ENCODE results near the gene ATP1A2. TPM values are rescaled to one million over a fixed set of nuclear protein-coding genes. Genes with fewer than 3 reads are reported as not detected.
A peak's percentile ranks its signal among the peaks of the same experiment; 100 is the strongest.
"Not testable (repeated sequence)": the region's sequence is repeated elsewhere in the genome, so short reads cannot be mapped to it uniquely, and the experiment has no call there.

Gene ATP1A2
- total RNA-seq, 2 experiments from 2014 or later, result not detected

GRCh38 chr1:160108888-160109662 is 6.5 kb upstream of the ATP1A2 start:
- DNase-seq (peak; percentile 69), ATAC-seq (peak; percentile 74)
- ChIA-PET POLR2A (interaction anchor here (0.7 to 1.0 kb wide), 3 partner anchors 14 to 60 kb away, joined by 3 read pairs; no protein-coding TSS in a partner anchor), CTCF (interaction anchor here (0.7 to 3.2 kb wide), 19 partner anchors 8 to 268 kb away, joined by 3 to 13 read pairs (median 4); partner anchors contain the start of gene IGSF8)
- peaks cover 4% of the 10 kb centered on the region for H3K27me3 Mint-ChIP-seq
- H3K4me1 Mint-ChIP-seq (ENCODE audit: low read depth), result peaks cover 6% of the 10 kb centered on the region
- peak overlapping the region; percentile 84 for H3K27ac Mint-ChIP-seq
- no peak overlapping the region for H3K4me3 Mint-ChIP-seq
- TF ChIP-seq, protein P1, sequence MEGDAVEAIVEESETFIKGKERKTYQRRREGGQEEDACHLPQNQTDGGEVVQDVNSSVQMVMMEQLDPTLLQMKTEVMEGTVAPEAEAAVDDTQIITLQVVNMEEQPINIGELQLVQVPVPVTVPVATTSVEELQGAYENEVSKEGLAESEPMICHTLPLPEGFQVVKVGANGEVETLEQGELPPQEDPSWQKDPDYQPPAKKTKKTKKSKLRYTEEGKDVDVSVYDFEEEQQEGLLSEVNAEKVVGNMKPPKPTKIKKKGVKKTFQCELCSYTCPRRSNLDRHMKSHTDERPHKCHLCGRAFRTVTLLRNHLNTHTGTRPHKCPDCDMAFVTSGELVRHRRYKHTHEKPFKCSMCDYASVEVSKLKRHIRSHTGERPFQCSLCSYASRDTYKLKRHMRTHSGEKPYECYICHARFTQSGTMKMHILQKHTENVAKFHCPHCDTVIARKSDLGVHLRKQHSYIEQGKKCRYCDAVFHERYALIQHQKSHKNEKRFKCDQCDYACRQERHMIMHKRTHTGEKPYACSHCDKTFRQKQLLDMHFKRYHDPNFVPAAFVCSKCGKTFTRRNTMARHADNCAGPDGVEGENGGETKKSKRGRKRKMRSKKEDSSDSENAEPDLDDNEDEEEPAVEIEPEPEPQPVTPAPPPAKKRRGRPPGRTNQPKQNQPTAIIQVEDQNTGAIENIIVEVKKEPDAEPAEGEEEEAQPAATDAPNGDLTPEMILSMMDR (IDR thresholded peaks at IDR 0.05), result peak; percentile 54
- no peaks in the 10 kb centered on the region for H3K9me3 Mint-ChIP-seq
- H3K36me3 Mint-ChIP-seq (ENCODE audit: low read depth), result no peaks in the 10 kb centered on the region
- intact Hi-C loops (cut with micrococcal nuclease), result loop anchor here (10.0 kb wide), 1 partner anchor 146 kb away; no protein-coding TSS in a partner anchor

- H3K27ac Mint-ChIP-seq, result no peak overlapping the region
- DNase-seq, result no peak
- peaks cover 4% of the 10 kb centered on the region for H3K27me3 Mint-ChIP-seq
- peaks cover 6% of the 10 kb centered on the region for H3K4me1 Mint-ChIP-seq (ENCODE audit: low read depth)
- no peaks in the 10 kb centered on the region for H3K36me3 Mint-ChIP-seq (ENCODE audit: low read depth)
- TF ChIP-seq, protein P1 (IDR thresholded peaks at IDR 0.05), result no peak
- ChIA-PET POLR2A (interaction anchor here (0.7 to 1.0 kb wide), 3 partner anchors 14 to 59 kb away, joined by 3 read pairs; no protein-coding TSS in a partner anchor), CTCF (interaction anchor here (0.9 to 3.2 kb wide), 13 partner anchors 9 to 267 kb away, joined by 3 to 13 read pairs (median 5); partner anchors contain the start of gene IGSF8)
- ATAC-seq, result no peak
- no peaks in the 10 kb centered on the region for H3K9me3 Mint-ChIP-seq
- intact Hi-C loops (cut with micrococcal nuclease), result loop anchor here (10.0 kb wide), 1 partner anchor 145 kb away; no protein-coding TSS in a partner anchor
- H3K4me3 Mint-ChIP-seq, result no peak overlapping the region
Measured at GRCh38 chr1:160109686-160110085, 5.9 kb upstream of the ATP1A2 start.

GRCh38 chr1:160111462-160111861 is 4.1 kb upstream of the ATP1A2 start:
- H3K4me3 Mint-ChIP-seq; H3K27ac Mint-ChIP-seq; ATAC-seq; H3K27me3 Mint-ChIP-seq; H3K9me3 Mint-ChIP-seq; H3K36me3 Mint-ChIP-seq (ENCODE audit: low read depth); POLR2A ChIA-PET; H3K4me1 Mint-ChIP-seq (ENCODE audit: low read depth); intact Hi-C loops (cut with micrococcal nuclease); DNase-seq: not testable (repeated sequence)
- CTCF ChIA-PET, result interaction anchor here (1.3 to 1.6 kb wide), 2 partner anchors 26 to 179 kb away, joined by 3 to 4 read pairs; no protein-coding TSS in a partner anchor

DNA sequence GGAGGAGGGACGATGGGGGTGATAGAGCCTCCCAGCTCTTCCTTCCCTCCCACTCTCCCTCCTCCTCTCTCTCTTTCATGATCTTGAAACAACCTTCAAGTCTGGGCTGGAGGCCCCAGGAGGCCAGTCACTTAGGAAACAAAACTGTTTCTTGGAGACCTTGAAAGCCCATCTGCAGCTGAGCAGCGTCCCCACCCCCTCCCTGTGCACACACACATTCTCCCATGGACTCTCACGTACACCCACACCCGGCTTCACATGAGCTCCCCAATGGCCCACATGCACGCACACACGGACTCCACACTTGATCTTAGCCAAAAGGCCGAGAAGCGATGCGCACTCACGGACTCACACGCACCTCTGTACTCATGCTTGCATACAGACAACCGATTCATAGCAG is 3.2 kb upstream of the ATP1A2 start:
- no peak for ATAC-seq
- Mint-ChIP-seq H3K27me3 (peaks cover 13% of the 10 kb centered on the region), H3K36me3 (ENCODE audit: low read depth) (no peaks in the 10 kb centered on the region), H3K9me3 (no peaks in the 10 kb centered on the region), H3K4me3 (no peak overlapping the region), H3K27ac (no peak overlapping the region), H3K4me1 (ENCODE audit: low read depth) (peaks cover 6% of the 10 kb centered on the region)
- POLR2A ChIA-PET, result interaction anchor here (1.0 to 1.4 kb wide), 2 partner anchors 50 to 67 kb away, joined by 3 to 4 read pairs; no protein-coding TSS in a partner anchor
- CTCF ChIA-PET, result interaction anchor here (1.3 to 1.6 kb wide), 2 partner anchors 27 to 179 kb away, joined by 3 to 4 read pairs; no protein-coding TSS in a partner anchor
- TF ChIP-seq, protein P1 (IDR thresholded peaks at IDR 0.05), result no peak
- intact Hi-C loops (cut with micrococcal nuclease), result no loop called here
- no peak for DNase-seq

GRCh38 chr1:160113407-160113806 is 2.2 kb upstream of the ATP1A2 start:
- DNase-seq (no peak), ATAC-seq (no peak)
- Mint-ChIP-seq H3K9me3 (no peaks in the 10 kb centered on the region), H3K27me3 (peaks cover 13% of the 10 kb centered on the region), H3K36me3 (ENCODE audit: low read depth) (no peaks in the 10 kb centered on the region), H3K4me3 (no peak overlapping the region), H3K4me1 (ENCODE audit: low read depth) (peaks cover 6% of the 10 kb centered on the region), H3K27ac (no peak overlapping the region)
- TF ChIP-seq, protein P1 (IDR thresholded peaks at IDR 0.05), result no peak
- POLR2A ChIA-PET, result no interaction called here
- intact Hi-C loops (cut with micrococcal nuclease), result no loop called here
- CTCF ChIA-PET, result no interaction called here

All from activated CD8-positive, alpha-beta T cell treated with anti-CD3 and anti-CD28 coated beads for 36 hours (primary cell).